ENCODE results near the gene MRFAP1.

MRFAP1 gene

DNA sequence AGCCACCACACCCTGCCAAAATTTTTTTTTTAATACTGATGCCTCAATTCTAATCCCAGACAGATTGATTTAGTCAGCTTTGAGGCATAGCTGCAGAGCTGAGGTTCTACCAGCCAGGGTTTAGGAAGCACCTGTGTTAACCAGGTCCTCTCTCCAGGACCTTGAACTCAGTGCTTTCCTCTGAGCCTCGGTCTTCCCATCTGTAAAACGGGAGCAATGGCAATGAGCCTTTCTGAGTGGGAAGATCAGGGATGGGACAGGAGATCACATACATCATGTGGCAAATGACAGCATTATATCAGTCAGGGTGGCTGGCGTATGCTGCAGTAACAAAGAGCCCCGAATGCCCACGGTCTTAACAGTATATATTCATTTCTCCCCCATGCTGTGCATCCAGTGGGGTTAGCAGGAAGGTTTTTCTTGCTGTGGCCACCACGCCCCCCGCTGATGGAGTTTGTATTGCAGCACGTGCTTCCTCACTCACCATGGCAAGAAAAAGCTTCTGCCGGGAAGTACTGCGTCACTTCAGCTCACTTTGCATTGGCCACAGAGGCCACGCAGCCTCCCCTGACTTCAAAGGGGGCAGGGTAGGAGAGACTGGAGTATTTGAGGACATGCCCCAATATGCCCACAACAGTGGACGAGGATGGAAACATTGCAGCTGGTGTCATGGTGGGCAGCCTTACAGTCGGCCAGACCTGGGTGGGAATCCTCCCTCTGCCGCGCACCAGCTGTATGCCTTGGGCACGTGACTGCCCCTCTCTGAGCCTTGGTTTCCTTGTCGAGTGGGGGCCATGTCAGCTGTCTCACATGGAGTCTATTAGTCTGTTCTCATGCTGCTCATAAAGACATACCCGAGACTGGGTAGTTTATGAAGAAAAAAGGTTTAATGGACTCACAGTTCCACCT is 24.1 kb upstream of the MRFAP1 start:
- POLR2A ChIA-PET, result no interaction called here
- CTCF ChIA-PET, result interaction anchor here (1.1 kb wide), 1 partner anchor 70 kb away, joined by 4 read pairs; no protein-coding TSS in a partner anchor

GRCh38 chr4:6617246-6617645 is 23.2 kb upstream of the MRFAP1 start:
- TF ChIP-seq, protein P1, sequence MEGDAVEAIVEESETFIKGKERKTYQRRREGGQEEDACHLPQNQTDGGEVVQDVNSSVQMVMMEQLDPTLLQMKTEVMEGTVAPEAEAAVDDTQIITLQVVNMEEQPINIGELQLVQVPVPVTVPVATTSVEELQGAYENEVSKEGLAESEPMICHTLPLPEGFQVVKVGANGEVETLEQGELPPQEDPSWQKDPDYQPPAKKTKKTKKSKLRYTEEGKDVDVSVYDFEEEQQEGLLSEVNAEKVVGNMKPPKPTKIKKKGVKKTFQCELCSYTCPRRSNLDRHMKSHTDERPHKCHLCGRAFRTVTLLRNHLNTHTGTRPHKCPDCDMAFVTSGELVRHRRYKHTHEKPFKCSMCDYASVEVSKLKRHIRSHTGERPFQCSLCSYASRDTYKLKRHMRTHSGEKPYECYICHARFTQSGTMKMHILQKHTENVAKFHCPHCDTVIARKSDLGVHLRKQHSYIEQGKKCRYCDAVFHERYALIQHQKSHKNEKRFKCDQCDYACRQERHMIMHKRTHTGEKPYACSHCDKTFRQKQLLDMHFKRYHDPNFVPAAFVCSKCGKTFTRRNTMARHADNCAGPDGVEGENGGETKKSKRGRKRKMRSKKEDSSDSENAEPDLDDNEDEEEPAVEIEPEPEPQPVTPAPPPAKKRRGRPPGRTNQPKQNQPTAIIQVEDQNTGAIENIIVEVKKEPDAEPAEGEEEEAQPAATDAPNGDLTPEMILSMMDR (IDR thresholded peaks at IDR 0.05; ENCODE audit: insufficient read depth, low read length, missing control alignments), result no peak
- no peak overlapping the region for H3K4me3 ChIP-seq (ENCODE audit: low read depth, low read length)
- POLR2A ChIA-PET, result no interaction called here
- CTCF ChIA-PET, result no interaction called here
- DNase-seq (ENCODE audit: low read depth, low spot score), result no peak

More for the DNA sequence above, 24.1 kb upstream of the MRFAP1 start:
- DNase-seq (ENCODE audit: low read depth, low spot score), result no peak
- TF ChIP-seq, protein P1 (IDR thresholded peaks at IDR 0.05; ENCODE audit: insufficient read depth, low read length, missing control alignments), result no peak
- H3K4me3 ChIP-seq (ENCODE audit: low read depth, low read length), result no peak overlapping the region

GRCh38 chr4:6618386-6619115 is 21.9 kb upstream of the MRFAP1 start:
- TF ChIP-seq, protein P1 (IDR thresholded peaks at IDR 0.05; ENCODE audit: insufficient read depth, low read length, missing control alignments), result no peak
- CTCF ChIA-PET, result no interaction called here
- no peak overlapping the region for H3K4me3 ChIP-seq (ENCODE audit: low read depth, low read length)
- POLR2A ChIA-PET, result no interaction called here
- DNase-seq (ENCODE audit: low read depth, low spot score), result no peak

- H3K4me3 ChIP-seq (ENCODE audit: low read depth, low read length), result no peak overlapping the region
- ChIA-PET CTCF (no interaction called here), POLR2A (no interaction called here)
- TF ChIP-seq, protein P1 (IDR thresholded peaks at IDR 0.05; ENCODE audit: insufficient read depth, low read length, missing control alignments), result no peak
- DNase-seq (ENCODE audit: low read depth, low spot score), result no peak
Observed at GRCh38 chr4:6619116-6619465, 21.4 kb upstream of the MRFAP1 start.

DNA sequence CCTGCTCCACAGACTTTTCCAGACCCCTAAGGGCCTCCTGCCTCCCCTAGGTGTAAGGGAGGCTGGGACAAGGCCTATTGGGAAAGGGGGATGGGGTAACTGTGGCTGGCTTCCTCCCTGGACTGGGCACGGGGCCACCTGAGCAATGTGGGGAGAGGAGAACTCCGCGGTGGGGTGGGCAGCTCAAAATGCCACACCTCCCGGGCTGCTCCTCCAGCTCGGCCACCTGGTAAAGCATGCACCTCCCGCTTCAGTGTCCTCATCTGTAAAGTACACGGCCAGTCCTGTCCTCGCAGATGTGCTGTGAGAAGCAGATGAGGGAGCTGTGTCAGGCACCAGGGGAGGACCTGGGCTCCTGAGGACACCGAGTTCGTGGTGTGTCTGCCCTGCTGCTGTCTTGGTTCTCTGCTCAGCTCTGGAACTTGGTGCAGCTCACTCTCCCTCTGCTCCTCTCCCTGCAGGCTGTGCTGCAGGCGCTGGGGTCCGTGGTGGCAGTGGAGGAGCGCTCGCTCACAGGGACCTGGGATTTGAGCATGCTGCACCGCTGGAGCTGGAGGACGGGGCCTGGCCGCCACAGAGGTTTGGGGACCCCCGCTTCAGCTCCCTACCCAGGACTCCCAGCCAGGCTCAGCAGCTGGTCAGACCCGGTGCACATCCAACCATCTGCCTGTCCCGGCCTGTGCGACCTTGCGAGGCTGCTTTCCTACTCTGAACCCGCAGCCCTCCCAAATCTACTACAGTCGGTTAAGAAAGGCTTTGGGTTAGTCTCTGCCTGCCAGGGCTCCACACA is 20.8 kb upstream of the MRFAP1 start:
- POLR2A ChIA-PET, result interaction anchor here (0.6 kb wide), 1 partner anchor 9 kb away, joined by 3 read pairs; no protein-coding TSS in a partner anchor
- H3K4me3 ChIP-seq (ENCODE audit: low read depth, low read length), result no peak overlapping the region
- CTCF ChIA-PET, result no interaction called here

More for the DNA sequence above, 20.8 kb upstream of the MRFAP1 start:
- no peak for DNase-seq (ENCODE audit: low read depth, low spot score)
- TF ChIP-seq, protein P1 (IDR thresholded peaks at IDR 0.05; ENCODE audit: insufficient read depth, low read length, missing control alignments), result no peak

All from AG04449 (cell line).